ENCODE results near the gene FAM135A. TPM values are rescaled to one million over a fixed set of nuclear protein-coding genes. Genes with fewer than 3 reads are reported as not detected.

Gene FAM135A
- total and polyA plus RNA-seq, 2 of the 4 experiments (the other 2 are of a cell fraction), result 2.2 to 7.9 TPM

- CTCF ChIA-PET, result interaction anchor here (0.6 kb wide), 1 partner anchor 10 kb away, joined by 3 read pairs; no protein-coding TSS in a partner anchor
These were observed 117.8 kb downstream of the FAM135A start for GRCh38 chr6:70531133-70531532.

More at GRCh38 chr6:70531133-70531532, 117.8 kb downstream of the FAM135A start:
- Histone ChIP-seq H3K4me3 (ENCODE audit: insufficient read depth, low read depth, low read length) (no peak overlapping the region), H3K9ac (ENCODE audit: low read depth, low read length) (no peak overlapping the region), H2AK9ac (replicated peaks; ENCODE audit: low read depth, low read length, poor library complexity) (no peak overlapping the region), H3K9me3 (ENCODE audit: control insufficient read depth, insufficient read depth, low read length) (no peaks in the 10 kb centered on the region), H3K79me1 (ENCODE audit: low read depth in 1 of 2, low read length in 2 of 2) (no peaks in the 10 kb centered on the region), H2AFZ (replicated peaks; ENCODE audit: low read length, poor library complexity) (no peak overlapping the region), H3K23ac (ENCODE audit: low read depth, low read length) (no peak overlapping the region), H3K27me3 (ENCODE audit: control insufficient read depth, insufficient read depth, low read length) (no peaks in the 10 kb centered on the region), H3K4me1 (ENCODE audit: control insufficient read depth, insufficient read depth, low read length) (no peaks in the 10 kb centered on the region), H3K18ac (ENCODE audit: low read depth, low read length) (no peak overlapping the region), H3K27ac (ENCODE audit: insufficient read depth, low read length) (no peak overlapping the region), H4K8ac (ENCODE audit: low read depth in 2 of 2, low read length in 2 of 2) (no peak overlapping the region), H2BK20ac (ENCODE audit: low read depth, low read length) (no peak overlapping the region), H2BK120ac (ENCODE audit: low read depth, low read length) (no peak overlapping the region), H4K5ac (ENCODE audit: low read depth, low read length) (no peak overlapping the region), H2BK5ac (ENCODE audit: low read depth, low read length, poor library complexity, severe bottlenecking) (no peak overlapping the region), H4K20me1 (ENCODE audit: insufficient read depth, low read length) (no peaks in the 10 kb centered on the region), H3K4me2 (ENCODE audit: low read depth, low read length) (no peak overlapping the region), H4K91ac (ENCODE audit: insufficient read depth, low read depth, low read length) (no peak overlapping the region), H3K56ac (ENCODE audit: extremely low read depth, insufficient read depth, low read length) (no peak overlapping the region), H3K9me1 (ENCODE audit: insufficient read depth, low read length) (no peaks in the 10 kb centered on the region), H2AK5ac (ENCODE audit: low read depth, low read length) (no peak overlapping the region), H2BK15ac (ENCODE audit: low read depth, low read length) (no peak overlapping the region), H3K4ac (ENCODE audit: low read depth, low read length) (no peak overlapping the region), H3K14ac (replicated peaks; ENCODE audit: low read depth, low read length) (no peak overlapping the region), H3K36me3 (ENCODE audit: control insufficient read depth, insufficient read depth, low read length) (0 out of 2 replicates have a peak, but pooled peaks cover 3% of the 10 kb centered on the region)
- POLR2A ChIA-PET (ENCODE audit: unreplicated experiment), result no interaction called here
- no TSS peak for BruUV-seq (replicated peaks)
- intact Hi-C loops (cut with micrococcal nuclease), result loop anchor here (10.0 kb wide), 1 partner anchor 264 kb away; no protein-coding TSS in a partner anchor
- dilution Hi-C loops (cut with HindIII; ENCODE audit: low sequenced_read_pairs, unreplicated experiment), result no loop called here
- in situ Hi-C loops (cut with MboI; ENCODE audit: low sequenced_read_pairs), result no loop called here
- ATAC-seq (ENCODE audit: low read depth) (no peak), DNase-seq (no peak)
- TF ChIP-seq MAZ (IDR thresholded peaks at IDR 0.05; ENCODE audit: borderline replicate concordance, low read depth, low read length) (no peak), NFE2L2 (IDR thresholded peaks at IDR 0.05; ENCODE audit: low read depth, low read length) (no peak), USF2 (IDR thresholded peaks at IDR 0.05; ENCODE audit: low read depth, low read length) (no peak), CHD1 (IDR thresholded peaks at IDR 0.05; ENCODE audit: low read depth, low read length) (no peak), SMC3 (IDR thresholded peaks at IDR 0.05; ENCODE audit: low read depth, low read length) (no peak), RFX5 (IDR thresholded peaks at IDR 0.05; ENCODE audit: low read depth, low read length) (no peak), POLR2A (IDR thresholded peaks at IDR 0.05; ENCODE audit: low read depth, low read length) (no peak), CTCF (conservative IDR thresholded peaks at IDR 0.05; ENCODE audit: low read depth, low read length) (no peak), CEBPB (IDR thresholded peaks at IDR 0.05; ENCODE audit: low read depth, low read length) (no peak), RCOR1 (IDR thresholded peaks at IDR 0.05; ENCODE audit: insufficient replicate concordance, low read length) (no peak), FOS (IDR thresholded peaks at IDR 0.05; ENCODE audit: low read depth, low read length) (no peak), ELK1 (IDR thresholded peaks at IDR 0.05; ENCODE audit: borderline replicate concordance, low read depth, low read length) (no peak), MXI1 (IDR thresholded peaks at IDR 0.05; ENCODE audit: borderline replicate concordance, low read depth, low read length) (no peak), MAFK (IDR thresholded peaks at IDR 0.05; ENCODE audit: low read depth, low read length) (no peak)
- WGBS, 2 experiments (ENCODE audit: extremely low coverage in 2 of 2, insufficient read length in 1 of 2), result no CpG with 5 or more reads among the region's 1 CpG

Data from IMR-90 (cell line).